Fibroblast of peridontal ligament (primary cell): ENCODE measurements around the gene COL24A1.
A peak's percentile ranks its signal among the peaks of the same experiment; 100 is the strongest.
"Not testable (repeated sequence)": the region's sequence is repeated elsewhere in the genome, so short reads cannot be mapped to it uniquely, and the experiment has no call there.

Experiments
- DNase-seq: peaks from one replicate; pipeline ENCODE4 v3.0.0-alpha.2; 2010; ENCODE audit errors: extremely low read depth

COL24A1 gene

GRCh38 chr1:86084998-86085397, 71.6 kb downstream of the COL24A1 start:
- DNase-seq: no peak

- DNase-seq: no peak
Measured at GRCh38 chr1:86082183-86082582, 74.4 kb downstream of the COL24A1 start.

GRCh38 chr1:86072474-86072873, 84.1 kb downstream of the COL24A1 start:
- not testable (repeated sequence) for DNase-seq

- not testable (repeated sequence) for DNase-seq
Measured at GRCh38 chr1:86071870-86072269, 84.7 kb downstream of the COL24A1 start.

GRCh38 chr1:86069757-86070145, 86.8 kb downstream of the COL24A1 start:
- peak; percentile 71 for DNase-seq

GRCh38 chr1:86068841-86069756, 87.5 kb downstream of the COL24A1 start:
- peak; percentile 40 for DNase-seq

GRCh38 chr1:86068271-86068721, 88.3 kb downstream of the COL24A1 start:
- DNase-seq: peak; percentile 48

- DNase-seq: peak; percentile 52
Measured at GRCh38 chr1:86067626-86068025, 88.9 kb downstream of the COL24A1 start.

GRCh38 chr1:86064899-86065298, 91.7 kb downstream of the COL24A1 start:
- DNase-seq: no peak

- no peak for DNase-seq
Measured at GRCh38 chr1:86063721-86064120, 92.9 kb downstream of the COL24A1 start.

GRCh38 chr1:86062453-86062852, 94.1 kb downstream of the COL24A1 start:
- DNase-seq: peak; percentile 53

- DNase-seq: peak; percentile 83
Measured at GRCh38 chr1:86061551-86061990, 95.0 kb downstream of the COL24A1 start.

GRCh38 chr1:86054396-86054795, 102.2 kb downstream of the COL24A1 start:
- no peak for DNase-seq

- DNase-seq: peak; percentile 37
Measured at GRCh38 chr1:86052948-86053698, 103.4 kb downstream of the COL24A1 start.

- DNase-seq: no peak
Measured at GRCh38 chr1:86035101-86035500, 121.5 kb downstream of the COL24A1 start.

GRCh38 chr1:86030180-86030579, 126.4 kb downstream of the COL24A1 start:
- no peak for DNase-seq

GRCh38 chr1:86018283-86018923, 138.2 kb downstream of the COL24A1 start:
- DNase-seq: peak; percentile 54

- peak; percentile 12 for DNase-seq
Measured at GRCh38 chr1:86016076-86016759, 140.4 kb downstream of the COL24A1 start.

- no peak for DNase-seq
Measured at GRCh38 chr1:86015375-86015774, 141.2 kb downstream of the COL24A1 start.

- DNase-seq: no peak
Measured at GRCh38 chr1:86000601-86001000, 156.0 kb downstream of the COL24A1 start.

- peak; percentile 32 for DNase-seq
Measured at GRCh38 chr1:85998105-85998855, 158.3 kb downstream of the COL24A1 start.
